H1 (cell line): ENCODE data around the gene IL1RAPL1. TPM values are rescaled to one million over a fixed set of nuclear protein-coding genes. Genes with fewer than 3 reads are reported as not detected.

ENCODE experiments used
- ATF3 ChIP-seq: IDR thresholded peaks from 2 replicates; pipeline ENCODE4 v1.6.1; 2011; ENCODE audit warnings: low read depth, mild to moderate bottlenecking, low read length; ENCODE audit not compliant: insufficient read depth
- BACH1 ChIP-seq: IDR thresholded peaks from 2 replicates; pipeline ENCODE4 v1.6.1; 2012; ENCODE audit warnings: low read length, improper control_type of control experiment
- CHD7 ChIP-seq: fragments of 300-600 bp; sonication (generic); IDR thresholded peaks from 2 replicates; pipeline ENCODE4 v1.7.1; 2012; ENCODE audit warnings: low read length, moderate library complexity, mild to moderate bottlenecking, inconsistent platforms; ENCODE audit not compliant: insufficient replicate concordance
- GABPA ChIP-seq: IDR thresholded peaks from 2 replicates; pipeline ENCODE4 v1.6.1; 2011; ENCODE audit warnings: mild to moderate bottlenecking, low read length, moderate library complexity, borderline replicate concordance; ENCODE audit not compliant: insufficient read depth
- KDM4A ChIP-seq: IDR thresholded peaks from one replicate; pipeline ENCODE4 v1.7.1; 2012; ENCODE audit warnings: low read depth, mild to moderate bottlenecking, moderate library complexity, low read length, inconsistent platforms; ENCODE audit not compliant: severe bottlenecking
- MAFK ChIP-seq: IDR thresholded peaks from 2 replicates; pipeline ENCODE4 v1.6.1; 2012; ENCODE audit warnings: low read depth, mild to moderate bottlenecking, improper control_type of control experiment, low read length
- POU5F1 ChIP-seq: IDR thresholded peaks from 2 replicates; pipeline ENCODE4 v1.6.1; 2011; ENCODE audit warnings: low read depth, mild to moderate bottlenecking, low read length, moderate library complexity
- RFX5 ChIP-seq: IDR thresholded peaks from 2 replicates; pipeline ENCODE4 v1.6.1; 2011; ENCODE audit warnings: low read depth, low read length, improper control_type of control experiment, borderline replicate concordance
- ZNF274 ChIP-seq: IDR thresholded peaks from 2 replicates; pipeline ENCODE4 v1.7.0; 2012; ENCODE audit warnings: low read length, borderline replicate concordance; ENCODE audit errors: extremely low read depth
- polyA plus RNA-seq, 7 experiments: library from polyadenylated mRNA; depleted of rRNA in 3 of 7; stranded (reverse) in 5 of 7; unstranded in 2 of 7; fragments of >200 nt in 5 of 7; fragments of 200-250 nt in 2 of 7; gene quantifications; 1 replicate in 5 of 7; 2 replicates in 1 of 7; 4 replicates in 1 of 7; pipeline versions ENCODE4 v1.2.1 to v1.2.3, GENCODE V29; 2011 to 2013; ENCODE audit warnings: missing spikeins in 2 of 7, mixed read lengths in 2 of 7
- total RNA-seq: library from RNA; stranded (reverse); fragmentation: NEBNext Ultra II Directional; extraction: Animal tissue kit (Norgen Biotek cat#: 25700); gene quantifications from 2 replicates; pipeline ENCODE4 v1.2.1, GENCODE V29; 2021

The IL1RAPL1 gene
- total and polyA plus RNA-seq, 2 of the 8 experiments (the other 6 are each of a cell fraction or from before 2014, with no cell fraction given): 0.11 to 0.35 TPM

GRCh38 chrX:28997706-28998463 lies 410.6 kb downstream of the IL1RAPL1 start (continued):
- TF ChIP-seq CHD7: no peak
- no peak for TF ChIP-seq POU5F1
- TF ChIP-seq GABPA: no peak
- TF ChIP-seq RFX5: no peak
- TF ChIP-seq MAFK: no peak
- no peak for TF ChIP-seq ATF3
- TF ChIP-seq KDM4A: no peak
- no peak for TF ChIP-seq ZNF274
- no peak for TF ChIP-seq BACH1
